Psoas muscle (tissue), 8 donors: ENCODE data around the gene TMEM208. TPM values are rescaled to one million over a fixed set of nuclear protein-coding genes. Genes with fewer than 3 reads are reported as not detected.

Experiments
- ATAC-seq, 4 donors: fragments of 200-7000 bp; cut with Tn5 transposase; one replicate each; pipeline ENCODE4 v1.9.1; 2020; ENCODE audit warnings: moderate library complexity in 3 of 4, mild to moderate bottlenecking in 2 of 4
- DNase-seq, 2 donors: peaks; one replicate each; pipeline ENCODE4 v3.0.0-alpha.2; 2020
- H3K27ac ChIP-seq: fragments of 200-600 bp; one replicate; pipeline ENCODE4 v1.8.0; 2022
- H3K27me3 ChIP-seq, 3 donors: fragments of 200-600 bp in 1 of 3; one replicate each; pipeline versions ENCODE4 v1.6.1 to v1.8.0; 2013 to 2022; ENCODE audit warnings: low read length in 2 of 3, mild to moderate bottlenecking in 2 of 3, moderate library complexity in 1 of 3; ENCODE audit not compliant: insufficient read depth in 3 of 3
- H3K36me3 ChIP-seq, 2 donors: fragments of 200-600 bp in 1 of 2; one replicate each; pipeline versions ENCODE4 v1.6.1 to v1.8.0; 2013 to 2022; ENCODE audit warnings: low read depth in 1 of 2, mild to moderate bottlenecking in 1 of 2, moderate library complexity in 1 of 2; ENCODE audit not compliant: insufficient read depth in 1 of 2
- H3K4me1 ChIP-seq: fragments of 200-600 bp; one replicate; pipeline ENCODE4 v1.8.0; 2022
- H3K4me3 ChIP-seq: fragments of 200-600 bp; one replicate; pipeline ENCODE4 v1.8.0; 2022; ENCODE audit warnings: mild to moderate bottlenecking
- H3K9me3 ChIP-seq: fragments of 200-600 bp; one replicate; pipeline ENCODE4 v1.8.0; 2022
- WGBS, 3 donors: extraction: QIAGEN DNeasy Blood & Tissue Kit; methylation state at CpG; one replicate each; pipeline versions ENCODE4 v1.1.6 to v1.1.7; 2013; 5-methylcytosine and 5-hydroxymethylcytosine counted together
- intact Hi-C, 2 donors: fragments of 100-400 bp; cut with DNase I; formaldehyde crosslinking; loops; one replicate each; pipeline versions ENCODE4 v1.11.0 to v1.14.2; 2022
- long read RNA-seq, 2 donors: library from polyadenylated mRNA; unstranded; transcript quantifications; one replicate each; pipeline ENCODE4 v2.0.0, GENCODE V29; 2021
- polyA plus RNA-seq, 3 donors: library from polyadenylated mRNA; stranded (reverse); fragments of 200-250 nt; gene quantifications; one replicate each; pipeline ENCODE4 v1.2.3, GENCODE V29; 2013
- total RNA-seq, 4 donors: library from RNA; stranded (reverse); fragmentation: NEBNext Ultra II Directional in 2 of 4; extraction: Animal tissue kit (Norgen Biotek cat#: 25700) in 2 of 4; gene quantifications; one replicate each; pipeline versions ENCODE4 v1.2.1 to v1.2.4, GENCODE V29; 2021 to 2023
- TF ChIP-seq, protein P1 (sequence below): fragments of 200-600 bp; IDR thresholded peaks from one replicate; pipeline ENCODE4 v1.8.0; 2022; ENCODE audit warnings: antibody characterized with exemption
- donor health status: healthy with polysubstance abuse.
- donor health status: DM: no; HTN: no; CAD: no; lungs with moderate emphysema.
- donor health status: Bipolar disorder and iron deficiency.
- donor health status: healthy.
- donor health status: DM: yes; HTN: yes; CAD: no.
- donor health status: DM: no; HTN: no; CAD: no.
- donor health status: DM: no; HTN: no; CAD: no.
- donor health status: DM: yes; HTN: yes; CAD: no.

Gene TMEM208
- total RNA-seq, result 10 to 100 TPM; 10.1 to 32.7 (median 20.5) TPM
- 100 to 1,000 TPM in 1 of 3 donors, 10 to 100 TPM in 2; 64.3 to 111 (median 91.9) TPM for polyA plus RNA-seq
- long read RNA-seq, donor 1, partial matches to known transcripts, result 1 of 4 reads
- long read RNA-seq, donor 1, other reads (novel, unspliced or antisense), result 0 of 4 reads
- long read RNA-seq, donor 2, transcript TMEM208-201 (6 exons, 793 nt), result major isoform, 16 of 22 reads
- long read RNA-seq, donor 2, partial matches to known transcripts, result 5 of 22 reads
- long read RNA-seq, donor 2, other reads (novel, unspliced or antisense), result 0 of 22 reads

DNA sequence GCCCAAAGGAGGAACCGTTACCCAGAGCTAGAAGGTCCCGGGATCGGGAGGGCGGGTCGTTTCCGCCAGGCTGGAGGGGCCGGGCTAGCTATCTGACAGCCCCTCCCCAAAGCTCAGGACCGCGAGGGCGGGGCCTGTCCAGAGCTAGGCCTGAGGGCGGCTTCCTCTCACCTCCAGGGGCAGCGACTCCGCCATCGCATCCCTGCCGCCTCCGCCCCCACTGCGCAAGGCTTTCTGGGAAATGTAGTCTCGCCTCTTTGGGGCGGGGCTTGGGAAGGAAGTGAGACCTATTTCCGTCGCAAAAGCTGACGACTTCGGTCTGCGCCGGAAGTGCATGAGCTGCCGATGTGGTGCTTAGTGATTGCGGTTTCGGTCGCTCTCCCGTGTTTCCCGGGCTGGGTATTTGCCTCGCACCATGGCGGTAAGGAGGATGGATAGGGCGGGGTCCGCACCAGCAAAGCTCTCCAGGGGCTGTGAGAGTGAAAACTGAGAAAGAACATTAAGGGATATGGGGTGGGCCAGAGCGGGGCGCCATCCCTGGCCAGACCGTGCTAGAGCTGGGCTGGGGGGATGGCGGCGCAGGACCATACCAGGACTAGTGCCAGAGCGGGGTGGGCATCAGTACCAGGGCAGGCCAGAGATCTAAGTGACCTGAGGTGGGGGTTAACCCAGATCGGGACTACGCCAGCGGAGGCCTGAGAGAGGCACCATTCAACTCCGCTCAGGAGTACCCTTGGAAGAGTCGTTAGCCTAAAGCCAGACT, at the start of gene TMEM208:
Gene TMEM208 (plus strand): TSS at position 327 of the 763 bp plus-strand sequence. CDS start 89 bp downstream, at position 416.
- 0 to 1% (median 0%) methylated on average over 44 to 46 of the region's 46 CpGs for WGBS, 3 donors

GRCh38 chr16:67177743-67178699, 48.9 kb upstream of the TMEM208 start:
- DNase-seq (peak; percentile 69 to 81), ATAC-seq (peak; percentile 29 to 41 (median 34))
- intact Hi-C loops, result no loop called here
- Histone ChIP-seq H3K4me1 (peaks cover 41% of the 10 kb centered on the region), H3K9me3 (no peaks in the 10 kb centered on the region), H3K27me3 (no peaks in the 10 kb centered on the region), H3K4me3 (peak overlapping the region; percentile 60), H3K27ac (peak overlapping the region; percentile 34), H3K36me3 (peaks cover 0 to 10% of the 10 kb centered on the region in 2 donors)
- 4 to 5% (median 5%) methylated on average over 56 to 73 of the region's 73 CpGs for WGBS, 3 donors
- TF ChIP-seq, protein P1, sequence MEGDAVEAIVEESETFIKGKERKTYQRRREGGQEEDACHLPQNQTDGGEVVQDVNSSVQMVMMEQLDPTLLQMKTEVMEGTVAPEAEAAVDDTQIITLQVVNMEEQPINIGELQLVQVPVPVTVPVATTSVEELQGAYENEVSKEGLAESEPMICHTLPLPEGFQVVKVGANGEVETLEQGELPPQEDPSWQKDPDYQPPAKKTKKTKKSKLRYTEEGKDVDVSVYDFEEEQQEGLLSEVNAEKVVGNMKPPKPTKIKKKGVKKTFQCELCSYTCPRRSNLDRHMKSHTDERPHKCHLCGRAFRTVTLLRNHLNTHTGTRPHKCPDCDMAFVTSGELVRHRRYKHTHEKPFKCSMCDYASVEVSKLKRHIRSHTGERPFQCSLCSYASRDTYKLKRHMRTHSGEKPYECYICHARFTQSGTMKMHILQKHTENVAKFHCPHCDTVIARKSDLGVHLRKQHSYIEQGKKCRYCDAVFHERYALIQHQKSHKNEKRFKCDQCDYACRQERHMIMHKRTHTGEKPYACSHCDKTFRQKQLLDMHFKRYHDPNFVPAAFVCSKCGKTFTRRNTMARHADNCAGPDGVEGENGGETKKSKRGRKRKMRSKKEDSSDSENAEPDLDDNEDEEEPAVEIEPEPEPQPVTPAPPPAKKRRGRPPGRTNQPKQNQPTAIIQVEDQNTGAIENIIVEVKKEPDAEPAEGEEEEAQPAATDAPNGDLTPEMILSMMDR, result no peak

More for the DNA sequence above, at the start of gene TMEM208:
- Histone ChIP-seq H3K27ac (peak within 1 kb of the TSS; percentile 83), H3K27me3 (no peaks in the 10 kb centered on the region), H3K4me1 (peaks cover 16% of the 10 kb centered on the region), H3K4me3 (peak within 1 kb of the TSS; percentile 91), H3K9me3 (no peaks in the 10 kb centered on the region), H3K36me3 (peaks cover 6 to 48% of the 10 kb centered on the region in 2 donors)
- DNase-seq (peak; percentile 98 to 99), ATAC-seq (peak; percentile 89 to 95 (median 91))
- TF ChIP-seq, protein P1, result no peak
- intact Hi-C loops, result loop anchor here in 1 of 2 donors (5.0 kb wide), 1 partner anchor 35 kb away; the partner anchor contains the start of genes E2F4 and EXOC3L1

- 86 to 90% (median 90%) methylated on average over 13 of the region's 13 CpGs for WGBS, 3 donors
- Histone ChIP-seq H3K36me3 (peaks cover 0 to 10% of the 10 kb centered on the region in 2 donors), H3K27ac (no peak overlapping the region), H3K4me1 (peaks cover 35% of the 10 kb centered on the region), H3K9me3 (no peaks in the 10 kb centered on the region), H3K27me3 (no peaks in the 10 kb centered on the region), H3K4me3 (no peak overlapping the region)
- TF ChIP-seq, protein P1, result no peak
- ATAC-seq, result no peak
- intact Hi-C loops, result no loop called here
- DNase-seq, result no peak
These were observed 47.4 kb upstream of the TMEM208 start for GRCh38 chr16:67179421-67180080.

DNA sequence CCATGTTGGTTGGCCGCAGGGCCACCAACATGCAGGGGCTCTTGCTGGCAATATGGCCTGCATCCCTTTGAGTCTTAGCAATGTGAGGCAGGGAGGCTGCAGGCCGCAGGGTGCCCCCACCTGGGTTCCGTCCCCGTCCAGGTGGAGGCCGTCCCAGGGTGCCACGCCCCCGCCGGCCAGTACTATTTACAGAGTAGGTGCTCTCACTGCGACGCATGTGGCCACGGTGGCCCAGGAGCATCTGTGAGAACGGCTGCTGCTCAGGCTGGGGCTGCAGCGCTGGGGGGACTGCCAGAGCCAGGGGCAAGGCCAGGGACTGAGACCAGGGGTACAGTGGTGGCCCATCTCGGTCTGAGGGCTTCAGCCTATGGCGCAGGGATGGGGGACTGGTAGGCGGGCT, 46.8 kb upstream of the TMEM208 start:
- WGBS, 3 donors, result 89 to 95% (median 94%) methylated on average over 15 to 16 of the region's 16 CpGs
- intact Hi-C loops, result no loop called here
- ATAC-seq (no peak), DNase-seq (no peak)
- peaks cover 35% of the 10 kb centered on the region for H3K4me1 ChIP-seq
- H3K9me3 ChIP-seq, result no peaks in the 10 kb centered on the region
- H3K36me3 ChIP-seq, result peaks cover 0 to 6% of the 10 kb centered on the region in 2 donors
- H3K27me3 ChIP-seq, result no peaks in the 10 kb centered on the region
- H3K27ac ChIP-seq, result no peak overlapping the region
- TF ChIP-seq, protein P1, result no peak
- H3K4me3 ChIP-seq, result no peak overlapping the region
